HEK293T (cell line): ENCODE results near the gene THTPA.

Experiments used
- CTCF ChIA-PET: fragments of 350-600 bp; formaldehyde crosslinking; extraction: SDS; loops from one replicate; lab custom pipeline; 2021; ENCODE audit warnings: antibody characterized with exemption, inconsistent platforms; lab: Yijun Ruan, JAX
- POLR2A ChIA-PET: fragments of 350-600 bp; formaldehyde crosslinking; extraction: SDS; loops from one replicate; lab custom pipeline; 2020; ENCODE audit warnings: antibody characterized with exemption, inconsistent platforms; lab: Yijun Ruan, JAX
- DNase-seq: peaks from one replicate; pipeline ENCODE4 v3.0.0; 2012; ENCODE audit warnings: mixed read lengths; ENCODE audit errors: extremely low spot score
- ARNT ChIP-seq: fragments of 450-650 bp; IDR thresholded peaks from 2 replicates; pipeline ENCODE4 v1.6.1; 2017; ENCODE audit warnings: mild to moderate bottlenecking
- BHLHE40 ChIP-seq: fragments of 450-650 bp; IDR thresholded peaks from 2 replicates; pipeline ENCODE4 v1.6.1; 2016; ENCODE audit warnings: mild to moderate bottlenecking, moderate library complexity, borderline replicate concordance
- CTBP1 ChIP-seq: fragments of 450-650 bp; IDR thresholded peaks from 2 replicates; pipeline ENCODE4 v1.6.1; 2016; ENCODE audit warnings: borderline replicate concordance
- ELF4 ChIP-seq: fragments of 450-650 bp; IDR thresholded peaks from 2 replicates; pipeline ENCODE4 v1.6.1; 2017; ENCODE audit warnings: antibody characterized with exemption
- FOXA1 ChIP-seq: fragments of 450-650 bp; IDR thresholded peaks from 2 replicates; pipeline ENCODE4 v1.6.1; 2016; ENCODE audit warnings: mild to moderate bottlenecking
- FOXK2 ChIP-seq: fragments of 450-650 bp; IDR thresholded peaks from 2 replicates; pipeline ENCODE4 v1.6.1; 2016; ENCODE audit warnings: mild to moderate bottlenecking
- FOXM1 ChIP-seq: fragments of 450-650 bp; IDR thresholded peaks from 2 replicates; pipeline ENCODE4 v1.6.1; 2017; ENCODE audit warnings: mild to moderate bottlenecking, borderline replicate concordance
- HDGF ChIP-seq: fragments of 450-650 bp; IDR thresholded peaks from 2 replicates; pipeline ENCODE4 v1.6.1; 2017; ENCODE audit warnings: antibody characterized with exemption, borderline replicate concordance
- L3MBTL2 ChIP-seq: fragments of 450-650 bp; conservative IDR thresholded peaks from 2 replicates; pipeline ENCODE4 v1.6.1; 2016; ENCODE audit warnings: mild to moderate bottlenecking
- LEF1 ChIP-seq: fragments of 450-650 bp; IDR thresholded peaks from 2 replicates; pipeline ENCODE4 v1.6.1; 2017; ENCODE audit warnings: mild to moderate bottlenecking, borderline replicate concordance
- NFRKB ChIP-seq: fragments of 450-650 bp; IDR thresholded peaks from 2 replicates; pipeline ENCODE4 v1.6.1; 2016; ENCODE audit warnings: mild to moderate bottlenecking, moderate library complexity
- SP1 ChIP-seq: fragments of 450-650 bp; IDR thresholded peaks from 2 replicates; pipeline ENCODE4 v1.6.1; 2017
- SUZ12 ChIP-seq: fragments of 450-650 bp; IDR thresholded peaks from 2 replicates; pipeline ENCODE4 v1.6.1; 2016; ENCODE audit warnings: mild to moderate bottlenecking
- TARDBP ChIP-seq: fragments of 450-650 bp; IDR thresholded peaks from 2 replicates; pipeline ENCODE4 v1.6.1; 2016
- ZNF384 ChIP-seq: fragments of 450-650 bp; IDR thresholded peaks from 2 replicates; pipeline ENCODE4 v1.6.1; 2016
- TF ChIP-seq, protein P1 (sequence below): fragments of 450-650 bp; IDR thresholded peaks from 2 replicates; pipeline ENCODE4 v1.6.1; 2016

THTPA gene

GRCh38 chr14:23600322-23600707, 44.2 kb downstream of the THTPA start:
- no peak for TF ChIP-seq ARNT
- TF ChIP-seq, protein P1, sequence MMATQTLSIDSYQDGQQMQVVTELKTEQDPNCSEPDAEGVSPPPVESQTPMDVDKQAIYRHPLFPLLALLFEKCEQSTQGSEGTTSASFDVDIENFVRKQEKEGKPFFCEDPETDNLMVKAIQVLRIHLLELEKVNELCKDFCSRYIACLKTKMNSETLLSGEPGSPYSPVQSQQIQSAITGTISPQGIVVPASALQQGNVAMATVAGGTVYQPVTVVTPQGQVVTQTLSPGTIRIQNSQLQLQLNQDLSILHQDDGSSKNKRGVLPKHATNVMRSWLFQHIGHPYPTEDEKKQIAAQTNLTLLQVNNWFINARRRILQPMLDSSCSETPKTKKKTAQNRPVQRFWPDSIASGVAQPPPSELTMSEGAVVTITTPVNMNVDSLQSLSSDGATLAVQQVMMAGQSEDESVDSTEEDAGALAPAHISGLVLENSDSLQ, result no peak
- no peak for DNase-seq
- CTCF ChIA-PET, result no interaction called here

DNA sequence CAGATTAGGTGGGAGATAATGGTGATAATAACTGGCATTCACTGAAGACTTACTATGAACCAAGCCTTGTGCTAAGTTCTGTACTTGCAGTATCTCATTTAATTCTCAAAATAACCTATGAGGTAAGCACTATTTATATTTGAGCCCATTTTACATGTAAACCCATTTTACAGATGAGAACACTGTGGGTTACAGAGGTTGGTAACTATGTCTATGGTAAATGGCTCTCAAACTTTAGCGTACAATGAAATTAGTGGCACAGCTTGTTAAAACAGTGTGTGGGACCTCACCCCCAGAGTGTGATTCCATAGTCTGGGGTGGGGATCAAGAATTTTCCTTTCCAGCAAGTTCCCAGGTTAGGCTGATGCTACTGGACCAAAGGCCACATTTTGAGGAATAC, 44.7 kb downstream of the THTPA start:
- ChIA-PET POLR2A (interaction anchor here (0.5 kb wide), 1 partner anchor 12 kb away, joined by 3 read pairs; no protein-coding TSS in a partner anchor), CTCF (no interaction called here)
- TF ChIP-seq, protein P1, result no peak
- no peak for TF ChIP-seq L3MBTL2
- TF ChIP-seq SUZ12, result no peak
- TF ChIP-seq FOXA1, result no peak
- TF ChIP-seq FOXK2, result no peak
- no peak for TF ChIP-seq ZNF384
- TF ChIP-seq LEF1, result no peak
- TF ChIP-seq ELF4, result no peak
- no peak for TF ChIP-seq CTBP1
- TF ChIP-seq SP1, result no peak
- no peak for TF ChIP-seq NFRKB
- TF ChIP-seq TARDBP, result no peak
- no peak for TF ChIP-seq FOXM1
- TF ChIP-seq ARNT, result no peak
- no peak for TF ChIP-seq BHLHE40
- TF ChIP-seq HDGF, result no peak
- no peak for DNase-seq

More at GRCh38 chr14:23600322-23600707, 44.2 kb downstream of the THTPA start:
- POLR2A ChIA-PET, result no interaction called here

DNA sequence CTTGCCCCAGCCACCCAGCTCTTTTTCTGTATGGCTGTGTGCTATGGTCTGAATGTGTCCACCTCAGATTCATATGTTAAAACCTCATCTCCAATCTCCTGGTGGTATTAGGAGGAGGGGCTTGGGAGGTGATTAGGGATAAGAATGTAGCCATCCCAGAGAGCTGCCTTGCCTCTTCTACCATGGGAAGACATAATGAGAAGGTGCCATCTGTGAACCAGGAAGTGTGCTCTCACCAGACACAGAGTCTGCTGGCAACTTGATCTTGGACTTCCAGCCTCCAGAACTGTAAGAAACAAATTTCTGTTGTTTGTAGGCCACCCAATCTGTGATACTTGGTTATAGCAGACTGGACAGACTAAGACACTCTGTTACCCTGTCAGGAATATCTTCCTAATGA, 45.4 kb downstream of the THTPA start:
- no peak for TF ChIP-seq NFRKB
- TF ChIP-seq CTBP1, result no peak
- no peak for TF ChIP-seq LEF1
- no peak for TF ChIP-seq FOXK2
- TF ChIP-seq HDGF, result no peak
- no peak for TF ChIP-seq BHLHE40
- TF ChIP-seq SP1, result no peak
- no peak for TF ChIP-seq FOXM1
- TF ChIP-seq L3MBTL2, result no peak
- TF ChIP-seq SUZ12, result no peak
- no peak for TF ChIP-seq TARDBP
- no peak for TF ChIP-seq ARNT
- TF ChIP-seq, protein P1, result no peak
- no peak for TF ChIP-seq ELF4
- TF ChIP-seq FOXA1, result no peak
- TF ChIP-seq ZNF384, result no peak
- no peak for DNase-seq
- POLR2A ChIA-PET, result interaction anchor here (0.5 kb wide), 1 partner anchor 12 kb away, joined by 3 read pairs; no protein-coding TSS in a partner anchor
- CTCF ChIA-PET, result no interaction called here

GRCh38 chr14:23601845-23602180, 45.7 kb downstream of the THTPA start:
- DNase-seq, result no peak
- TF ChIP-seq FOXA1, result no peak
- TF ChIP-seq ARNT, result no peak
- no peak for TF ChIP-seq SUZ12
- no peak for TF ChIP-seq BHLHE40
- TF ChIP-seq FOXM1, result no peak
- no peak for TF ChIP-seq CTBP1
- TF ChIP-seq ELF4, result no peak
- no peak for TF ChIP-seq ZNF384
- TF ChIP-seq TARDBP, result no peak
- TF ChIP-seq SP1, result no peak
- no peak for TF ChIP-seq LEF1
- ChIA-PET POLR2A (no interaction called here), CTCF (no interaction called here)

DNA sequence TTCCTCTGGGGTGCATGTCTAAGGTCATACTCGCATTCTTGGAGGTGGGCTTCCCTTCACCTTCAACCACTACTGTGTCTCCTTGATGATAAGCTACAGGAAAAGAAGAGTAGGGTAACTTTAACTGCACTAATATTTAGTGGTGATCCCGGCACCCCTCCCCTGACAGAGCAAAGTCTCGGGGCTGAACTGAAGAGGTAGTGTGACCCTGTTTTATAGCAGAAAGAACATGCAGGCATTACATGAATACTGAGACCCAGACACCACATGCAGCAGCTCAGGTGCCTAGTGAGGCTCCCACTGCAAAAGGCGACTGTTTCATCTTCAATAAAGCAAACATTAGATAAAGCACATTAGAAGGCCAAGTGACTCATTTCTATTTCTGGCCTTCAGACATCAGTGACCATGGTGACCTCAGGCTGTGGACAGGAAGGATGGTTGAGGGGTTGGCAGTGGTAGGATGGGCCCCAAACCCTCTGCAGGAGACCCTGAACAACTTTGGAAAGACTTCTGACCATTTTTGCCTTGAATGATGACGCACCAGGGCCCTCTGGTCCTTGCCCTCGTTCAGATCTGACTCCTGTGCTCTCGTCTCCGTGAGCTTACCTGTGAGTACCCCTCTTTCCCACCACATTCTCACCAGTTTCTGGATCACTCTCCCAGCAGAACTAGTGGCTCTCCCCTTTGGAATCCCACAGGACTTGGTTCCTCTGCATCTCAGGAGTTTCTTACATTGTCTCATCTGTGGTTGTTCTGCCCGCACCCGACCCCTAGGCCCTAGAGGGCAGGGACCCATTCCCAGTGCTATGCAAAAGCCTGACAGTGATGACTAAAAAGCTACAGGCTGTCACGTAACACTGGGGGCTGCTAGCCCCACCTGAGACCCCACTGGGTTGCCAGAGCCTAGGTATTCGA, 46.4 kb downstream of the THTPA start:
- no peak for DNase-seq
- ChIA-PET POLR2A (no interaction called here), CTCF (interaction anchor here (1.4 to 1.5 kb wide), 2 partner anchors 14 to 30 kb away, joined by 5 read pairs; no protein-coding TSS in a partner anchor)
- TF ChIP-seq FOXK2 (no peak), HDGF (no peak), L3MBTL2 (no peak), BHLHE40 (no peak), LEF1 (no peak), ARNT (no peak)
- TF ChIP-seq, protein P1, result no peak

DNA sequence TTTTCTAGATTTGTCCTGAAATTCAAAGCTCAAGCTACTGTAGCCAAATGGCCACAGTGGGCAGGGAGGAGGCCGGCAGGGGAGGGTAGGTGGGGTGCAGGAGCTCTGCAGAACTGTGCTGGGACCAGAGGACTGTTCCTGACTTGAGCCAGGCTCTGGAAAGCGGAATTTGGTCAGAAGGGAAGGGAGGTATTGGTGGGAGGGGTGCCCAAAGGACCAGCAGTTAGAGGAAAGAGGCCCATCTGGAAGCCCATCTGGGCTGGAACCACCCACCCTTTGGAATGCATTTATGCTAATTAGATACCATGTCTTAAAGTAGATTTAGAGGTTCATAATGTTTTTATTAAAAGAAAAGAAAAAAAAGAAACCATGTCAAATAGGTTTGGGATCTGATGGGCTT, 47.0 kb downstream of the THTPA start:
- CTCF ChIA-PET, result interaction anchor here (0.7 to 1.5 kb wide), 3 partner anchors 9 to 29 kb away, joined by 5 read pairs; no protein-coding TSS in a partner anchor
- no peak for TF ChIP-seq TARDBP
- no peak for TF ChIP-seq ZNF384
- POLR2A ChIA-PET, result no interaction called here
- DNase-seq, result no peak
